ENCODE data around the gene SLC6A20.

Gene SLC6A20

DNA sequence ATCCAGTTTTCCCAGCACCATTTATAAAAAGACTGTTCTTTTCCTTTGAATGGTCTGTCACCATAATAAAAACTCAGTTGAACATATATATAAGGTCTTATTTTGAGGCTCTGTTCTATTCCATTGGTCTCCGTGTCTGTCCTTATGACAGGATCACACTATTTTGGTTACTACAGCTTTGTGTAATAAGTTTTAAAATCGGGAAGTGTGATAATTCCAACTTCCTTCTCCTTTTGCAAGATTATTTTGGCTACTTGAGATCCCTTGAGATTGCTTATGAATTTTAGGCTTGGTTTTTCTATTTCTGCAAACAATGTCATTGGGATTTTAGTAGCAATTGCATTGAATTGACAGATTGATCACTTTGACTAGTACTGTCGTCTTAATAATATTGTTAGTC lies 71.4 kb downstream of the SLC6A20 start:
- no peak overlapping the region for H3K4me3 ChIP-seq (ENCODE audit: low read length)
- TF ChIP-seq, protein P1, sequence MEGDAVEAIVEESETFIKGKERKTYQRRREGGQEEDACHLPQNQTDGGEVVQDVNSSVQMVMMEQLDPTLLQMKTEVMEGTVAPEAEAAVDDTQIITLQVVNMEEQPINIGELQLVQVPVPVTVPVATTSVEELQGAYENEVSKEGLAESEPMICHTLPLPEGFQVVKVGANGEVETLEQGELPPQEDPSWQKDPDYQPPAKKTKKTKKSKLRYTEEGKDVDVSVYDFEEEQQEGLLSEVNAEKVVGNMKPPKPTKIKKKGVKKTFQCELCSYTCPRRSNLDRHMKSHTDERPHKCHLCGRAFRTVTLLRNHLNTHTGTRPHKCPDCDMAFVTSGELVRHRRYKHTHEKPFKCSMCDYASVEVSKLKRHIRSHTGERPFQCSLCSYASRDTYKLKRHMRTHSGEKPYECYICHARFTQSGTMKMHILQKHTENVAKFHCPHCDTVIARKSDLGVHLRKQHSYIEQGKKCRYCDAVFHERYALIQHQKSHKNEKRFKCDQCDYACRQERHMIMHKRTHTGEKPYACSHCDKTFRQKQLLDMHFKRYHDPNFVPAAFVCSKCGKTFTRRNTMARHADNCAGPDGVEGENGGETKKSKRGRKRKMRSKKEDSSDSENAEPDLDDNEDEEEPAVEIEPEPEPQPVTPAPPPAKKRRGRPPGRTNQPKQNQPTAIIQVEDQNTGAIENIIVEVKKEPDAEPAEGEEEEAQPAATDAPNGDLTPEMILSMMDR (conservative IDR thresholded peaks at IDR 0.05; ENCODE audit: low read length) = no peak
- no peak for DNase-seq (ENCODE audit: low read depth)

DNA sequence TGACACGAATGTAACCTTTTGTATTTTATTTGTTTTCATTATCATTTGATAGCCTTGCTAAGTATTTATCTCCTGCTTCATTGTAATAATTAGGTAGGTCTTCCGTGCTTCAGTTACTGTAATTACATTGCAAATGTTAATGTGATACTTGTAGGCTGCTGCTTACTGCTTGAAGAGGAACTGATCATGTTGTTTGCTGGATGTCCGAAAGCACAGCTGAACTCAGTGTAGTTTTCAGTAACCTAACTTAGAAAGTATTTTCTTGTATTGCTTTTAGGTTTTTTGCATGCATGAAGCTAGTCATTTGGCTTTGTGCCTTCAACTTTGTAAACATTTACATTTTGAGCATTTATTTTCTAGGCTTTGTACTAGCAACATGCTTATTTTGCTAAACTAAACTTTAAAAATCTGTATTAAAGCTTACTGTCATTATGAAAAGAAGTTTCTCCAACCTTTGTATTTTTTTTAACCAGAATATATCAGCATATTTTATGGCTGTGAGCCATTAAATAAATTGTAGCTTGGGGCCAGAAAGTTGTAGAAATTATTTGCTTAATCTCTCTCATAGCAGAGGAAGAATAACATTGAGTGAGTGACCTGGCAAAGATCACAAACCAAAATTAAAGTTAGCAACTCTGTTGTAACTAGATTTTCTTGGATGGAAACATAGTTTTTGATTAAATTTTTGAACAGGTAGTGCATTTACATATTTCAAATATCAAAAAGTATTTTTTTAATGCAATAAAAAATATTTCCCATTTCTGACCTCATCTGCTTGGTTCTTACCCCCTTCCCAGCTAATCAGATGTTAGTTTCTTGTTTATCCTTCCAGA lies 76.5 kb downstream of the SLC6A20 start:
- TF ChIP-seq, protein P1 (conservative IDR thresholded peaks at IDR 0.05; ENCODE audit: low read length) = no peak
- H3K4me3 ChIP-seq (ENCODE audit: low read length) = no peak overlapping the region
- no peak for DNase-seq (ENCODE audit: low read depth)

DNA sequence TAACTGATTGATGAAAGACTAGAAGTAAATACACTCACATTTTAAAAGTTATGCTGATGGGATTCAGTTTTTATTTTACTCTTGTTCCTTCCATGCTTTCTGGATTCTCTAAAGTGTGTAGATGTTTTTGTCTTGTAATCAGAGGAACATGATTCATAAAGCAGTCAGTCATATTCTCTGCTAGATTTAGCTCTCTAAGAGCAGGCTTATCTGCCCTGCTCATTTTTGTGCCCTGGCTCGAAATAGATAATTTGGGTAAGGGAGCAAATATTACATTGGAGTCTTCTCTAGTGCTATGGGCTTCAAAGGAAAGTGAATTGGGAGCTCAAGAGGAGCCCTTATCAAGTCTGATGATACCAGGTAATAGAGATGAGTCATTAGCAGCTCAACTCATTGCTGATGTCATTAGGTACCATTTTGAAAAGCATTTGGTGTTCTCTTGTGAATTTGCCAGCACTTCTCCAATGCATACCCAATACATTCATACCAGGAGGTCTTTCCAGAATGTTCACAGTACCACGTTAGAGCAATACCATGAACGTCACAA lies 79.5 kb downstream of the SLC6A20 start:
- TF ChIP-seq, protein P1 (conservative IDR thresholded peaks at IDR 0.05; ENCODE audit: low read length) = no peak
- H3K4me3 ChIP-seq (ENCODE audit: low read length) = no peak overlapping the region
- DNase-seq (ENCODE audit: low read depth) = no peak

DNA sequence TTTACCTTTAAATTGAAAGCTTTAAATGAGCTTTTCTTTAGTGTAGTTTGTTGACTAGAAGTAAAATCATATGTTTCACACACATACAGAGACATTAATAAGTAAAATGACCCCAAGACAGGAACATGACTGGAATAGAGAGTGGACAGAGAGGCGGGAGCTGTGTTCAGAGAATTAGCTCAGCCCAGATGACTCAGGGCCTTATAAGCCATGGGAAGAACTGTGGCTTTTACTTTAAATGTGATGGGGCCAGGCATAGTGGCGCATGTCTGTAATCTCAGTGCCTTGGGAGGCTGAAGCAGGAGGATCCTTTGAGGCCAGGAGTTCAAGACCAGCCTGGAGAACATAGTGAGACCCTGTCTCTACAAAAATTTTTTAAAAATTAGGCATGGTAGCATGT lies 80.4 kb downstream of the SLC6A20 start:
- no peak for DNase-seq (ENCODE audit: low read depth)
- H3K4me3 ChIP-seq (ENCODE audit: low read length) = no peak overlapping the region
- TF ChIP-seq, protein P1 (conservative IDR thresholded peaks at IDR 0.05; ENCODE audit: low read length) = no peak

DNA sequence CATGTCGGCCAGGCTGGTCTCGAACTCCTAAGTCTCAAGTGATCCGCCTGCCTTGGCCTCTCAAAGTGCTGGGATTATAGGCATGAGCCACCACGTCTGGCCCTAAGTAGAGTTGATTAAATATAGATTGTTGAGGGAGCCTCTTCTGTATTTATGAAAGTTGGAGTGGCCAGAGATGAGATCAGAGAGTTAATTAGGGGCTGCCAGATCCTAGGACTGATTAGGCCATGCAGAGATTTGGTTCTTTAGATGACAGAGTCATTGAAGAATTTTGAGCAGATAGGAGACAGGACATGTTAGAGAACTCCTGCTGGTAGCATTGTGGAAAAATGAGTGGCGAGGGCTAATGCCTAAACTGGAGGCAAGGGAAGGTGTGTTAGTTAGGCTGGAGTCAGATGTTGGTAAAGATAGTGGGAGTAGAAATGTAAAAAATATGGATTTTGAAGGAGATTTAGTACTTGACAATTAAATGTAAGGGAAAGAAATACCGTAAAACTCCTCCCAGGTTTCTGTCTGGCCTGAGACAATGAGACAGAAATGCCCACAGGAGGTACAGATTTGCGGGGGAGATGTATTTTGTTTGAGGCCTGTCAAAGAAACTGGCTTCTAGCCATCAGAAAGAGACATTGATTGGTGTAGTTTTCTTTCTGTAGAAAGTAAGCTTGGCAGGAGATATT lies 83.8 kb downstream of the SLC6A20 start:
- H3K4me3 ChIP-seq (ENCODE audit: low read length) = no peak overlapping the region
- TF ChIP-seq, protein P1 (conservative IDR thresholded peaks at IDR 0.05; ENCODE audit: low read length) = no peak
- DNase-seq (ENCODE audit: low read depth) = no peak

DNA sequence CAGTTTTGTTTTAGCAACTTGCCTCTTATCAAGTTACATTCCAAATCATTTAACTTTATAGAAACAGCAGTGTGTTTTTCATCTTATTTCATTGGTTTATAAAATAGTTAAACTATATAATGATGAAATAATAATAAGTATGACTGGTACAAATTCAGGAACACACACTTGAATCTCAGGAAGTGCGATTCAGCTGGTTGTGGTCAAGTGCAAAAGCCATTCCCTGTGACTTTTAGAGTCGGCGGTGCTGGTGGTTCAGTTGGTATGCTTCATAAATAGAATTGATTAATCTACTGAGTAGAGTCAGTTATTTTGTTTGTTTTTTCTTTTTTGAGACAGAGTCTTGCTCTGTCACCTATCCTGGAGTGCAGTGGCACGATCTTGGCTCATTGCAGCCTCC lies 84.4 kb downstream of the SLC6A20 start:
- TF ChIP-seq, protein P1 (conservative IDR thresholded peaks at IDR 0.05; ENCODE audit: low read length) = no peak
- H3K4me3 ChIP-seq (ENCODE audit: low read length) = no peak overlapping the region
- peak; percentile 52 for DNase-seq (ENCODE audit: low read depth)
